HTR-8/SVneo (cell line): ENCODE results near the gene FRMPD2.
"Not testable (repeated sequence)": the region's sequence is repeated elsewhere in the genome, so short reads cannot be mapped to it uniquely, and the experiment has no call there.

ENCODE experiments used
- DNase-seq: peaks from one replicate; pipeline ENCODE4 v3.0.0; 2011; ENCODE audit warnings: low spot score, mixed read lengths; ENCODE audit not compliant: insufficient read length
- FAIRE-seq: peaks from 2 replicates; lab custom pipeline; 2011; peaks lifted over from hg19 to GRCh38; lab: Jason Lieb, UNC

The FRMPD2 gene

DNA sequence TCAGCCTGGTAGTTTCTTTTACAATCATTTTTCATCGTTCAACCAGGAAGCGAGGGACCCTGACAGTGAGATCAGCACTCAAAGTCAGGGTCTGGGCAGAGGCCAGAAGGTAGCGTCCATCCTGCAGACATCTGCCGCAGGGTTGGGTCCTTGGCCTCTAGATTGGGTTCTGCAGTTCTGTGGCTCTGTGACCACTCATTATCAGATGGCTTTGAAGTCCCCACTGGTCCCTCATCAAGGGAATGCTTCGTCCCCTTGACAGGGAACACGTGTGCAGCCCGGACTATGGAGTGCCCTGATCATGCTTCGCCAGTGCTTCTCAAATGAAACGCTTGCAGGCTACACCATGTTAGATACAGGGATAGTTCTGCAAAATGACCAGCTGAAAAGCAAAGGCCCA is 64.1 kb downstream of the FRMPD2 start:
- DNase-seq (no peak), FAIRE-seq (no peak)

GRCh38 chr10:48209241-48209640 is 65.3 kb downstream of the FRMPD2 start:
- no peak for FAIRE-seq

DNA sequence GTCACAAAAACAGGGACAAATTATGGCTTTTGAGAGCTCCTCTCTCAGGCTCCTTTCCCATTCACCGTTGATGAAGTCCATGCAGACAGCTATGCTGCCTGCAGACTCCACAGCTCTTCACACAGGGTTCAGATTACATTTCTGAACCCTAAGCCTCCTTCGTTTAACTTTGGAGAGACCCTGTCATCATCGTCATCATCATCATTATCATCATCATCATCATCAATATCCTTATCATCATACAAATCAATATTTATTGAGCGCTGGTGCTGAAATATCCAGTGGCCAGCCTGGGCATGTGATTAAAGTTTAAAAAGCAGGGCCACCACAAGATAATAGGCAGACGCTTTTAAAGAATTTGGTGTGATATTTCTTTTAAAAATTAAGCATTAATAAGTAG is 66.6 kb downstream of the FRMPD2 start:
- no peak for FAIRE-seq
- no peak for DNase-seq

More at GRCh38 chr10:48209241-48209640, 65.3 kb downstream of the FRMPD2 start:
- no peak for DNase-seq

GRCh38 chr10:48206482-48207250 is 67.8 kb downstream of the FRMPD2 start:
- FAIRE-seq (no peak), DNase-seq (no peak)

DNA sequence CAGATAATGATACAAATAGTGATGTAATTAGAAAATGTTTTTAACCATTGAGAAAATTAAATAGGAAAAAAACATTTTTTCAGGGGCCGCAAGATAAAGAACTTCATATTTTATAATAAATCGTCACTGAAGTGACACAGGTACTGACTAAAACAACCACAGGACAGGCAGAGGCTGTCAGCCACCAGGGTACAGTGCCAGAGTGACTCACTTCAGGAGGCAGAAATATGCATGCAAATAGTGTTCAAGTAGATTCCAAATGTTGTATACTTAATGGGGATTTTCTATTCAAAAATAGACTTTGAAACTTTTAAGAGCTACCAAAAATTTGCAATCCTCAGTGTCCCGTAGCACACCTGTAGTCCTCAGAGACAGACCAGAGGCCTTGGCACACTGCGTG is 68.6 kb downstream of the FRMPD2 start:
- DNase-seq (no peak), FAIRE-seq (no peak)

- DNase-seq (no peak), FAIRE-seq (no peak)
Measured at GRCh38 chr10:48199580-48200377, 74.7 kb downstream of the FRMPD2 start.

DNA sequence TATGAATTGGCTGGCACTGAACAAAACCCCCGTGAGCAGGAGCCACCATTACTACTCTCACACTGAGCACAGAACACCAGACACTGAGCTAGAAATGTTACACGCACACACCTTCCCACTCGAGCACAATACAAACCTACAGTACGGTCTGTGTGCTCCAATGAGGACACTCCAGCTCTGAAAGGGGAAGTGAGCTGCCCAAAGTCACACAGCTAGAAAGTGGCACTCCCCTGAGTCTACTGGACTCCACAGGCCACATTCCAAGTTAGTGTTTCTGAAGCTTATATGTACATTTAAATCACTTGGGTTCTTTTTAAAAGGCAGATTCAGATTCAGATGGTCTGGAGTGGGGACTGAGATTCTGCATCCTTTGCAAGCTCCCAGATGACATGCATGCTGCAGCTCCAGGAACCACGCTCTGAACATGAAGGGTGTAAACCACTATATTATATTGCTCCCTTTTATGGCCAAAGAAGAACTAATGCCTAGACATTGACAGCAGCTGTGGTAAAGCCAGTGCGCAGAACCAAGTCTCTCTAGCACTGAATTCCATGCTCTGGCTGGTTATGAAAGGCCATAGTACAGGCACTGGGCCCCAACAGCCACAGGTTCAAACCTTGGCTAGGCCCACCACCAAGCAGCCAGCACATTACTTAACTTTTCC is 77.1 kb downstream of the FRMPD2 start:
- DNase-seq = no peak
- FAIRE-seq = no peak

DNA sequence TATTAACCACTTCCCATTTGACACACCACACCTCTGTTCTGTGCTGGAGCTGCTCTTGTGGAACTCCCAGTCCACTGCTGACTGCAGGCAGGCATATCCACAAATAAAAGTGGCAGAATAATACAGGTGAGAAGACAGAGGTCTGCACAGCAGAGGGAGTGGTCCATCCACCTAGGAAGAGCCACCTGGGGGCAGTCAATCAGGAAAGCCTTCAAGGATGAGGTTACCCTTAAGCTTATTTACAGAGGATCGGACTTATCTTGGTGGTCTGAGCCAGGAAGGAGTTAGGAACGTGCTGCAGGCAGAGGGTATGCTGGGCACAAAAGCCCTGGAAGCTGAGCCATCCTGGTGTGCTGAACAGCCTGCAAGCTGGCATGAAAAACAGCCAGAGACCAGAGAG is 78.7 kb downstream of the FRMPD2 start:
- no peak for DNase-seq
- FAIRE-seq = no peak

DNA sequence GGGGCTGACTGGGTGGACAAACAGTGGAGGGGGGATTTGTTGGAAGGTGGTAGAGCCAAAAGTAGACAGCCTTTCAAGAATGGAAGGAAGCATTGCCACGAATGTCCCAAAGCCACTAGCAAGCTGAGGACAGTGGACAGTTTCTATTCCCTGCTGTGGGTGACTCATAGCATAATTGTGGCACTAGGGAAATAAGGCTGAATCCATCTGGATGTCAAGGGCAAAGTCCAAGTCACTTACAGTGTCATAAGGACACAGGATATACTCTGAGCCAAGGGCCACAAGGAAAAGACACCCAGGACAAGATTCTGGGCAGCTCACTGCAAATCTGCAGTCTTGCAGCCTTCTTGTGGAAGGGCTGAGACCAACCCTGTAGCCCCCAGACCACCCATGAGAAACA is 79.7 kb downstream of the FRMPD2 start:
- peak; percentile 10 for DNase-seq
- no peak for FAIRE-seq

DNA sequence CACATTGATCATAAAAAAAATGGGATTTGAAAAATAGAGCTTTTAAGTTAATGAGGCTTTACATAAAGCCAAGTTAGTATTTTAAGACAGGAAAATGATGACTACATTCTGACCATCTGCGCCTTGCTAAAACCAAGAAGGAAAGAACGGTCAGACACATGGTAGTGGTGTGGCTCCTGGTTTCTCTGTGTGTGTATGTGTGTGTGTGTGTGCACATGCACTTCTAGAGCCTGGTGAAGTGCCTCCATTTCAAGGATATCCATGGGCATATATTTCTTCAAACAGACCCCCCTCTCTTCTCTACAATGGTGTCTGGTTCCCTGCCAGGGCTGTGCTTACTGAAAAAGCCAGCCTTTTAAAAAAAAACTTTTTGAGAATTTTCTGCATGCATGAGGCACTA is 80.9 kb downstream of the FRMPD2 start:
- no peak for FAIRE-seq
- no peak for DNase-seq

DNA sequence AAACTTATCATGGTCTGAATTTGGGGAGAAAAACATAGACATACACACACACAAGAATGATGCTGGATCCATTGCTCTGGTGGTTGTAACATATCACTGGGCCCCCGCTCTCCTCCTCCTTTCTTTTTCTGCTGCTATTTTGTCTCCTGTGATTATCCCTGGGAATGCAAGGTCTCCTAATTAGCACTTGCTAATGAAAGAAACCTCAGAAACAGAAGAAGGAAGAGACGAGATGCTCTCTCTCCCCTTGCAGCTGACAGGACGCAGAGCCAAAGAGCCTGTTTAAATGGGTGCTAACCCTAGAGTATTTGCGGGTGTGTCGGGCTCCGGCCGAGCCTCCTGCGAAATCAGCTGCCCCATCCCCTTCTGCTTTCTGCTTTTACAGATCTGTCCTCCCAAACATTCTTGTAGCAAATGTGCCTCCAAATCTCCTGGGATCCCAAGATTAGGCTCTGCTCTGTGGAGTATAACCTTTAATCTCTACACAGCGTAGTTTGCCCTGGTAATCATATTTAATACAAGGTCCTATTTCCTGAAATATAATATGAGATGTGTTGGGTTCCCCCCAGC is 81.5 kb downstream of the FRMPD2 start:
- FAIRE-seq (no peak), DNase-seq (no peak)

GRCh38 chr10:48187713-48188485 is 86.6 kb downstream of the FRMPD2 start:
- FAIRE-seq = no peak

DNA sequence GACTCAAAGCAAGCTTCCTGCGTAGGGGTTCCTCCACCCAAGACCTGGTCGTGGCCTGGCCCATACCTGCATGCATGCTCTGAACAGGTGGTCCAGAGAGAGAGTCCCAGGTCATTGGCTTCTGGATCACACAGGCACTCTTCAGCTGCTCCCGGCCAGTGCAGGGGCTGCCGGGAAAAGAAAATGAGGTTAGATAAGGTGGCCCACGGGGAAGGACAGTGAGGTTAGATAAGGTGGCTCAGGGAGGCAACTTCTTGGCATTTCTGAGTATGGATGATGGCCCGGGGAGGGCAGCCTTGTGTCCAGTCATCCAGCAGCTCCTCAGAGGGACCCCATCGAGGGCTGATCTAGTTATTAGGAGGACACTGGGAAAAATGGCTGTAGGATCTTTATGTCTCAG is 87.4 kb downstream of the FRMPD2 start:
- no peak for DNase-seq
- FAIRE-seq = no peak

More at GRCh38 chr10:48187713-48188485, 86.6 kb downstream of the FRMPD2 start:
- no peak for DNase-seq

- not testable (repeated sequence) for FAIRE-seq, DNase-seq
Measured at GRCh38 chr10:48186264-48186804, 88.2 kb downstream of the FRMPD2 start.

GRCh38 chr10:48184224-48184623 is 90.3 kb downstream of the FRMPD2 start:
- FAIRE-seq (no peak), DNase-seq (no peak)

- not testable (repeated sequence) for DNase-seq, FAIRE-seq
Measured at GRCh38 chr10:48172715-48173114, 101.8 kb downstream of the FRMPD2 start.

- not testable (repeated sequence) for FAIRE-seq, DNase-seq
Measured at GRCh38 chr10:48160670-48161069, 113.8 kb downstream of the FRMPD2 start.

DNA sequence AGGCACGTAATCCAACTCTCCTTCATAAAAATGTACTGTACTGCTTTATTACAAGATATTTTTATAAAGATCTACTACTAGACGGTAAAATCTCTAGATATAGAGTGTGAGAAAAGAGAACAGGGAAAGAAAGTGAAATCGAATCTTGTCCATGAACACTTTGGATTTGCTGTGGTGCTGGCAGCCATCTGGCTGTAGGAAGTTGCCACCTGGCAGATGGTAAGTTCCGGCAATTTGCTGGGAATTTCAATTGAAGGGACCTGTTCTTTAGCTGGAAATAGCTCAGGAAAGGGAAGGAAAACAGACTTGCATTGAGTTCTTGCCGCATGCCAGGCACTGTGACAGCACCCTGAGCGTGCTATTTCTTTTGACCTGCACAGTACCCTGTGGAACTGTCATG is 114.3 kb downstream of the FRMPD2 start:
- not testable (repeated sequence) for FAIRE-seq, DNase-seq
